CD4-positive, alpha-beta T cell treated with Interleukin-17A for 1 hour (primary cell): ENCODE measurements around the gene PLEK2.
A peak's percentile ranks its signal among the peaks of the same experiment; 100 is the strongest.

Experiments used
- DNase-seq: peaks from one replicate; pipeline ENCODE4 v3.0.0-alpha.2; 2020

Gene PLEK2

DNA sequence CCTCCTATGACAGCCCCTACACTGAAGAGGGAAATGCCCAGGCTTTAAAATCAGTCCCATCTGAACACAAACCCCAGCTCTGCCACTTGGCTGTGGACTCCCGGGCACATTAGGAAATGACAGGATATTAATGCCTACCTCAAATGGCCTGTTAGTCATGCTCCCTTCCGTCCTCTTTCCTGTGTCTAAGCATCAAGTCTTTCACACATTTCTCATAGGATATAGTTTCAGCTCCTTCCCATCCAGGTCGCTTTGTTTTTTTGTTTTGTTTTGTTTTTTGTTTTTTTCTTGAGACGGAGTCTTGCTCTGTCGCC is 16.1 kb downstream of the PLEK2 start:
- no peak for DNase-seq

DNA sequence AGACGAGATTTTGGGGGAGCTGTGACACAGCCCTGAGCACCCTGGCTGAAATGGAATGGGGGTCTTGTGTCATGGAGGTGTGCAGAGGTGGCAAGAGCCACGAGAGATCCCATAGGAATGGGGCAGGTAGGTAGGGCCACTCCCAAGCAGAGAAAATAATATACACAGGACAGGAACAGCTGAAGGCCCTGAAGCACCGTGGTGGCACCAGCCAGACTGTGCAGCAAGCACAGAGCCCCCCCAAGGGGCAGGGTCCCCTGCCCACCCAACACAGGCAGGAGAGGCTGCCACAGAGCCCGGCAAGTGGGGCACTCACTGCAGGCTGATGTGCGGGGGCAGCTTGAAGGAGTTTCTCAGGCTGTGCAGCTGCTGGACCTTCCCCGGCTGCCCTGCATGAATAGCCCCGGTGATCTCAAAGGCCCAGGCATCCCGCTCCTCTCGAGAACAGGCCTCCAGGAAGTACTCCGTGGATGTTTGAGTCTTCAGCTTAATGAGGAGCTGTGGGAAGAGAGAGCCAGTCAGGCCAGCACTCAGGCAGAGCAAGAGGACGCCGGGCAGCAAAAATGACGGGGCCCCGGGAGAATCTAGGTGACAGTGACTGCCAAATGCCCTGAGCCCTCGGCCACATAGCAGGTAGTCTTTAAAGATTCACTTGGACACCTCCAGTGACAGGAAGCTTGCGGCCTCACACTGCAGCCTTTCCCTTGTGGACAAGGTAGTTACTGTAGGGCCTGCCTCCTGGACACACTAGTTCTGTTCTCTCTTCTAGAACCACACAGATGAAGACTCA is 16.7 kb downstream of the PLEK2 start:
- DNase-seq: no peak

DNA sequence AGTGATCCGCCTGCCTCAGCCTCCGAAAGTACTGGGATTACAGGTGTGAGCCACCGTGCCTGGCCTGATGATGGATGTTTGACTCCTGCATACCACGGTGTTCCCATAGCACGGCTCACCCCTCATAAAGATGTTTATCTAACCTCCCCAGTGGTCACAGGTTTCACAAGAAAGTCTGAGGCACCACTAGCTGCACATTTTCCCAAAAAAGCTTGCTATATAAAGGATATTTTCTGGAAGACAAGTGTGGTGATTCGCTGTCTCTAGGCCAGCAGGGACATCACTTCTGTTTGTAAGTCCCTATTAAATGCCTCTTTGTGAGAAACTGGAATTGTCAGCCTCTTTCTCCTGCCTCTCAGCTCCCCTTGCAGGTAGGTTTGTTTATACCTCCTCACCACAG is 18.3 kb downstream of the PLEK2 start:
- DNase-seq: no peak

DNA sequence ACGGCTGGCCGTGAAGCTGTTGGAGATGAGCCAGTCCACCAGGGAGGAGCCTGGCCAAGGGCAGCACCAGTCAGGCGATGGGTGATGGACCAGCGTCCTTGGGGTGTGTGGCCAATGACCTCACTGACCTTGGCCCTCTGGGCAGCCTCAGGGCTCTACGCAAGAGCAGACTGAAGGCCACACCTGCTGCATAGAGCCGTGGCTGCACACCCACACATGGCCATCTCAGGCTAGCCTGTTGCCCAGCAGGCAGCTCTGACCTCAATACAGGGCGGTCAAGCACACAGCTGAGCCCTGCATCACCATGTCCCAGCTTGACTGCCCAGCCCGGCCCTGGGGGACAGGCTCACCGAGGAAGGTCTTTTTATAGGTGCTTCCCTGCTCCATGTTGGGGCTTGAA is 19.2 kb downstream of the PLEK2 start:
- DNase-seq: no peak

DNA sequence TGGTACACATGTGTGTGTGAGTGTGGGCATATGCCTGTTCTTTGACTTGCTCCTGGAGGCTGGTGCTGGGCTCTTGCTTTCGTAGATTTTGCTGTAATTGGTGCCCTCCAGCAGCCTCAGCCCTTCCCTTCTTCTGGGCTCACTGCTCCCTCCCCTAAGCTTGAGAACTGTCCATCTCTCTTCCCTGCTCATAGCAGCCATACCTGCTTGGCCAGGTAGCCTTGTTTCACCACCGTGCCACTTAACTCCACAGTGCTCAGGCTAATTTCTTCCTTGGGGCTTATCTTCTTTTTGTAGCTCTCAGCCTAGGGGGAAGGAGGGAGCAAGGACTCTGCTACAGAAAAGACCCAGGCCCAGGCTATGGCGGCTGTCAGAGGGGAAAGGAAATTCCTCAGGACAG is 19.8 kb downstream of the PLEK2 start:
- DNase-seq: no peak

DNA sequence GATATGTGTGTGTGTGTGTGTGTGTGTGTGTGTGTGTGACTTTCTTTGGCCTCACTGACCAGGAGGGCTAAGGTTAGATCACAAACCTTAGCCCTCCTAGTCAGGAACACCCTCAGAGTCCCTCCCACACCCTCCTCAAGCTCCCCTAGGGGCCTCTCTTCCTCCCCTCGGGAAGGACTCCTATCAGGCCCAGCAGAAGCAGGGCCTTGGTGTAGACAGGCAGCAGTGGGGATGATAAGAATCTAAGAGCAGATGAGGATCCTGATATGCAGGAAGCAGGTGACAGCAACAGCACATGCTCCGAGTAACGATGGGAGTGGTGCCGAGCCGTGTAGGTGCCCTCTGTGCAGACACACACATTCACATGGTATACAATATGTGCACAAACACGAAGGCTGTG is 20.7 kb downstream of the PLEK2 start:
- DNase-seq: no peak

DNA sequence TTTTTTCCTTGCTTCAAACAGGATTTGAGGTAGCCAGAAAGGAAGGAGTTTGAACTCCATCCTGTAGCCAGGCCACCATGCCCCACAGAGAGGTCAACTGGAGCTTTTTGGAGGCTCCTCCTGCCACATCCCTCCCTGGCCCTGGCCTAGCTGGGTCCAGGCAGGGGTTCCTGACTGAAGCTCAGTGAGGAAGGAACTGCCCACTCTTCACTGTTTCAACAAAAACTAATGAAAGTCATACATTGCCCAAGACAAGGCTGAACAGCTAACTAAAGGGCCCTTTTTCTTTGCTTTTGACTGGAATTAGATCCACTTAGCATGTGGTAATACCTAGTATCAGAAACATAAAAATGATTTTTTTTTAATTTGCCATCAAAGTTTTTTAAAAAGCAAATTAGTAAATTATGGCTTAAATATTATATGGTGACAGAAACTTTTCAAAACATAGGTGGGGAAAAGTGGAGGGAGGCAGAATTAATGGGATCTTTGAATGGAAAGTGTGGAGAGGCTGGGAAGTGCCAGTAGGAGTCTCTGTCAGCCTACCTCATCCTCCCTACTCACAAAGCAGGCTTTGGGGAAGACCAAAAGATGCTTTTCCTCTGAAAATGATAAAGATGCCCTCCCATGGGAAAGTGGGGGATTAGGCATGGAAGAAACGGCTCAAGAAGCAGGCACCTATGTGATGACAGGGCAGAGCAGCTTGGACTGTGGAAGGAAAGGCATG is 22.0 kb downstream of the PLEK2 start:
- DNase-seq: no peak

DNA sequence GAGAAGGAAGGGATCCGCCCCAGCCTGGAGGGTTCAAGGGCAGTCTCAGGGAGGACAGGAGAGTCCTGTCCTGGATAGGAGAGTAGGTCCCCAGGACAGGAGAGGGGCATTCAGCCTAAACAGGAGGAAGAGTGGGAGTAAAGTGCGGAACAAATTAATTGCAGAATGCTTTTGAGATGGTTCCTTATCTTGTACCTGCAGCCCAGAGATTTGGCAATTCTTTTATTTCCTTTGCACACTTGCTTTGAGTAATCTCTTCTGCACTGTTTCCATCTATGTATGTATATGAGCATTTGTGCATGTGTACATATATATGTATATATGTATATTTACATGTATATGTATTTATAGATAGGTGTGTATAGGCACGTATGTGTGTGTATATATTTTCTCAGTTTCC is 22.7 kb downstream of the PLEK2 start:
- no peak for DNase-seq

DNA sequence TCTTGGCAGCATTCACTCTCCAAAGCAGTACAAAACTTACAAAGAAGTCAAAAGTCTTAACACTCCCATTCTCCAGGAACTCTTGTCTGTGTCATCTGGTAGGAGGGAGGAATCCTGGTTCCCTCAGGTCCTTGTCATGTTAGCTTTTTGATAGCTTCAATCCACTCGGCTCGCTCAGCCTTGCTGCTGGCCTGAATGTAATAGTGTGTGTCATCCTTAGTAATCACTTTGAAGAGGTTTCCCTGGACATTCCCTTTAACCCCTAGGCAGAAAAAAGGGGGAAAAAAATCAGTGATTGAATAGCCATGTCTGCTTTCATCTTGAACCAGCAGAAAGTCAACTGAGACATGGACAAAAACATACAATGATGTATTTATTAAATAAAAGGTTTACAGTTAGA is 24.8 kb downstream of the PLEK2 start:
- no peak for DNase-seq

DNA sequence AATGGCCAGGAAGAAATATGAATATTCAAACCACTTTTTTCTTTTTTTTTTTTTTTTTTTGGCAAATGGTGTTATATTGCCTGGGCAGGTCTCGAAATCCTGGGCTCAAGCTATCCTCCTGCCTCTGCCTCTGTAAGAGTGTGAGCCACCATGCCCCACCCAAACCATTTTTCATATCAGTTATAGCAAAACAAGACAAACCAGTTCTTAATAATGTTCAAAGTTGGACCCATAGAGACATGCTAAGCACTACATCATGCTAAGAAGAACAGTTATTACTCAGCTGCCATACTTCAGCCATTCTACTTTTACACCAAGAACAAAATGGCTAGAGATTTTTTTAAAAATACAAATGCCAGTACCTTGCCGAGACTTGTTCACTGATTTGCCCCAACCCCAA is 26.3 kb downstream of the PLEK2 start:
- no peak for DNase-seq

DNA sequence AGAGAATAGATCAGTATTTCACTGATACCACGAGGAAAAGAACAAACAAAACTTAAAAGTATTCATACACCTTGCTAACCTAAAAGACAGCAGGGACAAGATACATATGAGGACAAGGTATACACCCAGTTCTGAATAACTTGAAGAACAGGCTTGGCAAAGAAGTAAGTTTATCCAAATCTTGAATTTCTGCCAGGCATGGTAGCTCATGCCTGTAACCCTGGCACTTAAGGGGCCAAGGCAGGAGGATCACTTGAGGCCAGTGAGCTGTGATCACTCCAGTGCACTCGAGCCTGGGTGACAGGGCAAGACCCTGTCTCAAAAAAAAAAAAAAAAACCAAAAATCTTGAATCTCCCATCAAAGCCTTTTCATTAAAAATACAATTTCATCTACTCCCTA is 26.8 kb downstream of the PLEK2 start:
- no peak for DNase-seq

DNA sequence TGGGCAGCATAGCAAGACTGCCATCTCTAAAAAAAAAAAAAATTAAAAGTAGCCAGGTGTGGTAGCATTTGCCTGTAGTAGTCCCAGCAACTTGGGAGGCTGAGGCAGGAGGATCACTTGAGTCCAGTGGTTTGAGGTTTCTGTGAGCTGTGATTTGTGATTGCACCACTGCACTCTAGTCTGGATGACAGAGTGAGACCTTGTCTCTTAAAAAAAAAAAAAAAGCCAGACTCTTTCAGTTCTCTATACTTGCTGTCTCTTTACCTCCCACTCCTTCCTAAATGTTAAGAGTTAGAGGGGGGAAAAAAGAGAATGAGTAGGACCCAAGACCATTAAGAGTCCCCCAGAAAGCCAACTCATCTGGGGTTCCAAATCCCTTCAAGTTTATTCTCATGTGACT is 34.0 kb downstream of the PLEK2 start:
- no peak for DNase-seq

DNA sequence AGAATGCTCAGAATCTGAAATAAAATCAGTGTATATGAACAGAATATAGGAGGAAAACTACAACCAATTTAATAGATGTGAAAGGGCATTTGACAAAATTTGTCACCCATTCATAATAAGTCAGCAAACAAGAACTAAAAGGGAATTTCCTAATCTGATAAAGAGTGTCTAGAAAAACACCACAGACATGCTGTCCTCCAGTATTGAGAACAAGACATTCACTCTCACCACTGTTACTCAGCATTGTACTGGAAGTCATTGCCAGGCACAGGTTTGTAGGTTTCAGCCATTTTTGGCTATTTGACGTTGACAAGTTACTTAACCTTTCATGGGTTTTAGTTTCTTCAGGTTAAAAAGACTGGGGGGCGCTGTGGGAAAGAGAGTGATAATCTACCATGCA is 38.6 kb downstream of the PLEK2 start:
- no peak for DNase-seq

DNA sequence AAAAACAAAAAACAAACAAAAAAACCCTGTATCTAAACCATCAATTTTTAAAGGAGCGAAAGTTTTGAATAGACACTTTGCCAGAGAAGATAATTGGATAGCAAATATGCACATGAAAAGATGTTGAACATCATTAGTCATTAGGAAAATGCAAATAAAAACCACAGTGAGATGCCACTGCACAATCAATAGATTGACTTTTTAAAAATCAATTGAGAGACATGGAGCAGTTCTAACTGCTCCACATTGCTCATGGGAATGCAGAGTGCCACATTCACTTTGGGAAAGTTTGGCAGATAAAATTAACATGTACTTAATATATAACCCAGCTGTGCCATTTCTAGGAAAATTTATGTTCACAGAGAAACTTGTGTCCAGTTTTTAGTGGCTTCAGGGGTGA is 39.1 kb downstream of the PLEK2 start:
- DNase-seq: no peak

DNA sequence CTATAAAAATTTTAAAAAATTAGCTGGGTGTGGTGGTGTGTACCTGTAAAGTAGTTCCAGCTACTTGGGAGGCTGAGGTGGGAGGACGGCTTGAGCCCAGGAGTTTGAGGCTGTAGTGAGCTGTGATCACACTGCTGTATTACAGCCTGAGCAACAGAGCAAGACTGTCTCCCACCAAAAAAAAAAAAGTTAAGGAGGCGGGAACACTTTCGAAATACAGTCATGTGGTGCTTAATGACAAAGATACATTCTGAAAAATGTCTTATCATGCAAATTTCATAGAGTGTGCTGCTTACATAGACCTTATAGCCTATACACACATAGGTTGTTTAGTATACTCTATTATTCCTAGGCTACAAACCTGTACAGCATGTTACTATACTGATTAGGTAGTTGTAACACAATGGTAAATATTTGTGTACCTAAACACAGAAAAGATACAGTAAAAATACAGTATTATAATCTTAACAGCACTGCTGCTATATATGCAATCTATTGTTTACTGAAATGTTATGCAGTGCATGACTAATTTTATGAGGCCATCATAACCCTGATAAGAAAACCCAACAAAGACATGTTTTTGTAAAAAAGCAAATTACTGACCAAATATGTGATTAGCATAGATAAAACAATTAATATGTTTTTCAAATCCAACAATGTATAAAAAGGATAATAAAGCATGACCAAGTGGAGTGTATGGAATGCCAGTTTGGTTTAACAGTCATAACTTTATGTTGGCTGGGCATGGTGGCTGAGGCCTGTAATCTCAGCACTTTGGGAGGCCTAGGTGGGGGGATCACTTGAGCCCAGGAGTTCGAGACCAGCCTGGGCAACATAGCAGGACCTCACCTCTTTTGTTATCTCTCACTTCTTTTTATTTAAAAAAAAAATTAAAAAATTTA is 40.5 kb downstream of the PLEK2 start:
- no peak for DNase-seq

DNA sequence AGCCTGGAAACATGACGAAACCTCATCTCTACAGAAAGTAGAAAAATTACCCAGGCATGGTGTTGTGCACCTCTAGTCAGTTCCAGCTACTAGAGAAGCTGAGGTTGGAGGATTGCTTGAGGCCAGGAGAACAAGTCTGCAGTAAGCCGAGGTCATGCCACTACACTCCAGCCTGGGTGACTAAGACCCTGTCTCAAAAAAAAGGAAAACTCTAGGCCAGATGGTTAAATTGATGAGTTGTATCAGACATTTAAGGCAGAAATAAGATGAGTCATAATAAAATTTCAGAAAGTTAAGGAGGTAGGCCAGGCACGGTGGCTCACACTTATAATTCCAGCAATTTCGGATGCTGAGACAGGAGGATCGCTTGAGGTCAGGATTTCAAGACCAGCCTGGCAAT is 41.1 kb downstream of the PLEK2 start:
- DNase-seq: no peak

DNA sequence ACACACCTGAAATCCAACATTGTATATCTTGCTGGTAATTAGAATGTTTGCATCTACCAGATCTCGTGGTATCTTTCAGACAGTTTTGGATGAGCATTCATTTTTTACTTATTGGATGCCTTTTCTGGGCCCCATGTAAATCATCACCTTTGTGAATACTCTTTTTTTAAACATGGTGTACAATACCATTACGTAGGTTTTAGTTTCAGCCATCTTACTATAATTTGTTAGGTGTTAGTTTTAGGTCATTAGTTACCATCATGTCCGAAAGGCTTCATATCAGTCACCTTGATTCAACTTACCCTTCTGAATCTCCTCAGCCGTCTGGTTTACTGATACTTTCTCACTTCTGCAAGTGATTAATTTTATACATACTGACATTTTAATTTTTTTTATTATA is 46.5 kb downstream of the PLEK2 start:
- no peak for DNase-seq

DNA sequence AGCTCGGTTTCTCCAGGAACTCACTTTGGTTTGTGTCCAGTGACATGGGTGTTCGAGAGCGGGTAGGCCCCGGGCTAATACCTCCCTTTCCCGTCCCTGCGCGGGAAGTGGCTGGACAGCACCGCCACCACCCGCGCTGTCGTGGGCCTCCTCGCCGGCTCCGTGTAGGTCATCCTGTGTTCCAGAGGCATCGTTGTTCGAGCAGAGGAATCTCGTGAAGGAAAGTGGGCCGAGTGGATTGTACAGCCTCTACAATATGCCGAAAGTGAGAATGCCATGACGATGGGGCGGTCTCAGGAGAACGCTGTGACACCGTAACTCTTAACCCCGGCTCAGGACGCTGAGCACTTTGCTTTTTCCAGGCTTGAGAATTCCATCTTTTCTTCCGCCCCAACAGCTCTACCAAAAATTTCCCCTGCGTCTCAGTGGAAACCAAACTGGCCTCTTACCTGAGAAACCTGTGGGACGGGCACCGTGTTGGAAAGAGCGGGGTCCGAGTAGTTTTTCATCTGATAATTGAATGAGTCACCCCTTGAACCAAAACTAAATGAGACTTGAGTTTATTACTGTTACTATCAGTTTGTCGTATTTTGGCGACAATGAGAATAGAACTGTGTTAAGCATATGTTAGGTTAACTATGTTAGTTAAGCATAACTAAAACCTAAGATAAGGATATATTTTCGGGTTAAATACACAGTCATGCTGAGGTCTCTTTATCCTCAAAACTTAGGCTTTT is 51.3 kb downstream of the PLEK2 start:
- DNase-seq: no peak

DNA sequence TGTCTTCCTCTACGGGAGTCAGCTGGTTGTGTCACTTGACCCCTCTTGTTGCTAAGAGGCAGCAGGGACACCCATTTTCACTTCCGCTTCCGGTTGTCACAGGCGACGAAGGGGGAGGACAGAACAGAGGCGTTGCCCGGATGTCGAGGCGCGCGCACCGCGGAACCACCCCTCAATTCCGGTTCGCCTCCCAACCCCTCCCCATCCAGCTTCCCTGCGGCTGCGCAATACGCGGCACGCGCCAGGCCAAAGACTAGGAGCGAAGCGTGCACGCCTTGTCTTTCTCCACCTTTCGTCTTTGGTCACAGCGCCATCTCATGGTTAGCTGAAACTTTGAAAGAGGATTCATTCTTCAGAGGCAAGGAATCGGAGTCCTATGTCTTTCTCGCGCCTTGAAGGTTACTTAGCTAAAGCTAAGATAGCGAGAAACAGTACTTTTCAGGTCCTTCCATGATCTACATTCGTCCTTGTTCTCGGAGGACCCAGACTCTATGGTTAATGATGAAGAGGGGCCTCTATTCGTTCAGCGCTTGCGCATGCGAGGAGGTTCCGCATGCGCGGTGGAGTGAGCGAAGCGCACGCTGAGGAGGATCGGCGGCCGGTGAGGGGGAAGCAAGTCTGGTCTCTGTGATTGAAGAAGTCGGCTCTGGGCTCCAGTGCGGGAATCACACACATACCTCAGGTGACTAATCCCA is 52.0 kb downstream of the PLEK2 start, which contains the start of the genes ATP6V1D and EIF2S1:
Gene ATP6V1D, minus strand, starts transcription at position 30 of the 695 bp plus-strand sequence. CDS start 106 bp downstream, outside the sequence.
Gene EIF2S1, plus strand, starts transcription at position 554 of the 695 bp plus-strand sequence. CDS start 4,440 bp downstream, outside the sequence.
- DNase-seq: peak; percentile 100

DNA sequence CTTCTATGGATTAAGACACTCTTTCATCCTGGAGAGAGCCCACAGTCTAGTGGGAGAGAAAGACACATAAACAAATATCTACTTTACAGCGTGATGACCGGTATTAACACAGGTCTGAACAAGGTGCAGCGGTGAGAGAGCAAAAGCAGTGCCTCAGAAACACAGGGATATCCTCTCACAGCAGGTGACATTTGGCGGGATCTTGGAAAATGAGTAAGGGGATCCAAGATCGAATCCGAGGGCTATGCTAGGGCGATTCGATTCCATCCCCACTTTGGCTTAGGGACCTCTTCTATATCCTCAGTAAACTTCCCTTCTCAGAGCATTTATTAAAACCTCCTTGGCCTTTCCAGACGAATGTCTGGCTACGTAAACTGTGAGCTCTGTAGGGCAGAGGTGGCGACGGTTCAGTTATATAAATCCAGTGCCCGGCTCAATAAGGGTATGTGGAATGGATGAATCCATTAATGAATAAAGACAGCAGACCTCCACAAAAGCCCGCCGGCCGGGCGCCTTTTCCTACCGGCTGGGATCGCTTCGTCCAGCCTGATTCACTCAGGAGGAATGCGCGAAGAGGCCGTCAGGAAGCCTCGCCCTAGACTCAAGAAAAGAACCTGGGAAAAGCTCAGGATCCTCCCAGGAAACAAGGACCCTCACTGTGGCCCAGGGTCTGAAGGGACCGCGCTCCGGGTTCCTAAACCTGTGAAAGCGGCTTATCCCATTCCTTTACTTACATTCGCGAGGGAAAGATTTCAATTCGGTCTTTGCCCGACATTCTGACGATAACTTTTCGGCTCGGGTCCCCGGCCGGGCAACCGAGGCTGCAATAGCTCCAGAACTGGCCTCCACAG is 52.8 kb downstream of the PLEK2 start:
- DNase-seq: no peak

DNA sequence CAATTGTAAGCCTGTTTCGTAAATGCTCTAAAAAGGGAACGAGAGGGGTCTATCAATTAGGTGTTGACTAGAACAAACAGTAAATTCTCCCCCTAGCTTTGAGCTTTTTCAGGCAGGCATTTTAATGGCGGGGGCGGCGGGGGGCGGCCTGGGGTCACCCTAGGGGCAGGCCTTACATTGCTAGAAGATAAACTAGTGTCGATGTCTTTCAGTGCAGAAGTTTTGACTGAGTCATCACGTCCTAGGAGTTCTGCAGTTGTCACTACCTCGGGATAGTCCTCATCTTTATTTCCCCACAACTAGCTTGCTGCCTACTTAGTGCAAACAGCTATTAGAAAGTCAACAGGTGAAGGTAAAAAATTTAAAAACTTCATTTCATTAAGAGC is 54.0 kb downstream of the PLEK2 start:
- DNase-seq: no peak
